AG08395 (cell line): ENCODE data around the gene CEBPG.

Source experiments
- DNase-seq: peaks from one replicate; pipeline ENCODE4 v3.0.0; 2012; ENCODE audit warnings: mixed read lengths, low spot score

Gene CEBPG

GRCh38 chr19:33350538-33351309 is 22.8 kb upstream of the CEBPG start:
- peak; percentile 79 for DNase-seq

GRCh38 chr19:33355535-33355934 is 18.0 kb upstream of the CEBPG start:
- DNase-seq: no peak

GRCh38 chr19:33357556-33357955 is 16.0 kb upstream of the CEBPG start:
- DNase-seq: no peak

GRCh38 chr19:33358408-33358807 is 15.1 kb upstream of the CEBPG start:
- no peak for DNase-seq

GRCh38 chr19:33359581-33359980 is 13.9 kb upstream of the CEBPG start:
- DNase-seq: no peak

- no peak for DNase-seq
These were observed 10.8 kb upstream of the CEBPG start for GRCh38 chr19:33362508-33363228.

GRCh38 chr19:33363476-33363875 is 10.0 kb upstream of the CEBPG start:
- DNase-seq: no peak

- no peak for DNase-seq
These were observed 7.8 kb upstream of the CEBPG start for GRCh38 chr19:33365691-33366090.

GRCh38 chr19:33366127-33366526 is 7.4 kb upstream of the CEBPG start:
- DNase-seq: no peak

GRCh38 chr19:33366897-33367296 is 6.6 kb upstream of the CEBPG start:
- no peak for DNase-seq

- peak; percentile 39 for DNase-seq
These were observed 5.2 kb upstream of the CEBPG start for GRCh38 chr19:33368074-33368864.

- no peak for DNase-seq
These were observed 2.7 kb upstream of the CEBPG start for GRCh38 chr19:33370783-33371182.

- DNase-seq: no peak
These were observed 766 bp downstream of the CEBPG start for GRCh38 chr19:33374236-33374714.

- DNase-seq: no peak
These were observed 1.8 kb downstream of the CEBPG start for GRCh38 chr19:33375156-33375836.

GRCh38 chr19:33375837-33376159 is 2.3 kb downstream of the CEBPG start:
- DNase-seq: no peak

GRCh38 chr19:33376423-33376822 is 2.9 kb downstream of the CEBPG start:
- DNase-seq: peak; percentile 74

- no peak for DNase-seq
These were observed 3.5 kb downstream of the CEBPG start for GRCh38 chr19:33376941-33377557.

- DNase-seq: peak; percentile 54
These were observed 4.3 kb downstream of the CEBPG start for GRCh38 chr19:33377586-33378475.

- DNase-seq: no peak
These were observed 5.8 kb downstream of the CEBPG start for GRCh38 chr19:33379151-33379829.

- no peak for DNase-seq
These were observed 7.6 kb downstream of the CEBPG start for GRCh38 chr19:33381101-33381500.
